HG03139 (cell line): ENCODE measurements around the gene BSND.

Source experiments
- ATAC-seq: cut with Tn5 transposase; IDR thresholded peaks from one replicate; pipeline ENCODE4 v1.9.1; 2021; ENCODE audit not compliant: unreplicated experiment

The BSND gene

DNA sequence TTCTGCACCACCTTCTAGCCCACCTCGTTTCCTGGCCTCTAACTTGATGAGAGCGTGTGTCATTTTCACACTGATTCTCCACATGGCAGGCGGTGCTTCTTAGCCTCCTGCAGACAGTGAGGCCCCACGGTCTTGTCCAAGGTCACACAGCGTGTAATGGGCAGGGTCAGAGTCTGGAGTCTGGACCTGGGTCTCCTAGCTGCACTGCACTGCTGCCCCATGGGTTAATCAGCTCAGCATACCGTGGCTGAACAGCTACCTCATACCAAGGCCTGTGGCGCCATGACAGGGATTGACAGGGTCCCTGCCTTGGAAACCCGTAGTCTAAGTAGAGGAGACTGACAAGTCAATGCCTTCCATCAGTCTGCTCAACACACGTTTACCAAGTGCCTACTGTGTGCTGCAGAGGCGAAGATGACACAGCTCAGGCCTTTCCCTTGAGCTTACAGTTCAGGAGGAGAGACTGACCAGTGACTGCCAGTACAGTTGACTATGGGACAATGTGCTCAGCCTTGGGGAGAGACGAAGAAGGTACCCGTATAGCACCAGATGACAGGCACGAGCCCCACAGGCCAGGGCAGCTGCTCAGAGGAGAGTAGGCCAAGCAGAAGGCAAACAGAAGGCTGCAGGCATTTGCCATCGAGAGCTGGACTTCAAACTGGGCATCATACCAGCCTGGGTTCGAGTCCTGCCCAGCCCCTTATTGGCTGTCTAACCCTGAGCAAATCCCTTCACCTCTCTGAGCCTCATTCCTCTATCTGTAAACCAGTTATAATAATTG is 46.1 kb downstream of the BSND start:
- ATAC-seq = no peak

DNA sequence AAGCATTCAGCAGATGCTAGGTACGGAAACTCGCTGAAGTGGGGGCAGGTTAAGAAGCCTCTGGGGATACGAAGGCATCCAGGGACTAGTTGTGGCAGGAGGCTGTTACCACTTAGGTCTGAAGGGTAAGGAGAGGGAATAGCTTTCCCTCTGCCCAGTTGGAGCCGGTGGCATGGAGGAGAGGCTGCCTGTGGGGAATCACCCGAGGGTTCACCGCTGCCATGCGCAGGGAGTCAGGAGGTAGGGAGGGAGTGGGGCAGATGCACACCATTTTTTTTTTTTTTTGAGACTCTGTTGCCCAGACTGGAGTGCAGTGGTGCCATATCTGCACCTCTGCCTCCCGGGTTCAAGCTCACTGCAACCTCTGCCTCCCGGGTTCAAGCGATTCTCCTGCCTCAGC is 46.7 kb downstream of the BSND start:
- no peak for ATAC-seq

DNA sequence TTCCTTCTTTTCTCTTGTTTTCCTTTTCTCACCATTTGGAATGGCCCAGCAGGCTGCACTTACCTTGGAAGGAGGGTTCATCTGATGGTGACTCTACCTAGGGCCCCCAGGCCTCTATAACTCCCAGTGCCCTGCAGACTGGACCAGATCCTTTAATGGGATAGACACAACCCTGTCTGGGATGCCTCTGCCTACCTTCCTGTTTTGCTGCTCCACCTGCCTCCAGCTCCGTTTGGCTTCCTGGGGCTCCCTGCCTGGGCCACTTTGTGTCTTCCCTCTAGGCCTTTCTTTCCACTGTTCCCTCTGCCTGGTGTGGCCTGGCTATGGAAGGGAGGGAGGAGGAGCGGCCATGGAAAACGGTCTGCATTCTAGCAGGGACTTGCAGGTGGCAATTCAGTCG is 48.1 kb downstream of the BSND start:
- no peak for ATAC-seq

- ATAC-seq = no peak
Measured at GRCh38 chr1:55047611-55048010, 48.9 kb downstream of the BSND start.

- ATAC-seq = no peak
Measured at GRCh38 chr1:55048453-55049270, 49.9 kb downstream of the BSND start.

DNA sequence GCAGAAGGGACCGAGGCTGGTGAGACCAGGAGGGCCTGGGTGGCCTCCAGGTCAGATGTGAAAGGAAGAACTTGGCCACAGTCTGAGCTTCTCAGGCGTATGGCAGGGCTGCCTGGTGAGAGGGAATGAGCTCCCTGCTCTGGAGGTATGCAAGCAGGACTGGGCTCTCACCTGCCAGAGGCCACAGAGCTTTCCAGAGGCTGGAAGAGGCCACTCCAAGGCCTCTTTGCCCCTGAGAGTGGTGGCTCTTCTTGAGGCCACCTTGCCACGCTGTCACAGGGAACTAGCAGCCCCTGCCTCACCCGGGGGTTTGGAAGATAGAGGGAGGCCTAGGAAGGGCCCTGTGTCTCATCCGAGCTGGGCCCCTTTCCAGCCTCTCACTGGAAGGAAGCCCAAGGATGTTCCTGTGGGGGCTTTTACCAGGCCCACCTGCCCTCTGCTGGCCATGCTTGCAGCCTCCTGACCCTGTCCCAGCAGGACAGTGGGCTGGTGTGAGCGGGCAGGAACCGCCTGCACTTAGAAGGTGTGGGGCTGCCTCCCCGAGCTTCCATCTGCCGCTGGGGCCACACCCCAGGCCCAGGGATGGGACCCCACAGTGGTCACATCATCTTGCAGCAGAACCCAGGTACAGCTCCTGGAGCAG is 50.7 kb downstream of the BSND start:
- no peak for ATAC-seq

DNA sequence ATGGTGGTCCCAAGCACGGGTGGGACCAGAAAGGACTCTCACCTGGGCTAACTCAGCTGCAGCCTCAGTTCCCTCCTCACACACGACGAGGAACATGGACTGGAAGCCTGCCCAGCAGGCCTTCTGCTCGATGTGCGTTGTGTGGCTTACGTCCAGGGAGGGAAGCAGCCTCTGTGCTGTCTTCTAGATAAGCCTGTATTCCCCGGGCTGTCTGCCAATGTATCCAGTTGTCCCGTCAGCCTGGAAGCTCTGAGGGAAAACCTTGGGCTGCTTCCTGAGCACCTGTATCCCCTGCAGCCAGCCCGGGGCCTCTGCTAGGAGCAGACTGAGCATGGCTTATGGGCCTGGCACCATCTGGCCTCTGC is 51.2 kb downstream of the BSND start:
- ATAC-seq = no peak

DNA sequence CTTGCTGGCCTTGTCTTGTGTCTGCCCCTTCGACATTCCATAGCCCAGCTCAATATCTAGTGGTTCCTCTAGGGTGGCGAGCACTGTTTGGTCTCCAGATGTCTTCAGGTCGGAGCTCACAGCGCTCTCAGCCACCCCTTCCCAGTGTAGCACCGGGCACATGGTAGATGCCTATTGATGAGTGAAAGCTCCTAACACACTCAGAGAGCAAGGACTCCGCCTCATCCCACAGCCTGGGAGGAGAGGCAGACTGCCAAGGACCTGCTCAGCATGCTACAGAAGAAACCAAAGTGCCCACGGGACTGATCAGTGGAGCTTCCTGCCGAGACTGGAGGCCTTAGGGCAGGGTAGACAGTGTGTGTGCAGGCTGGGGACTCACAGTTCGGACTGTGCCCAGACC is 51.5 kb downstream of the BSND start:
- no peak for ATAC-seq

- ATAC-seq = no peak
Measured at GRCh38 chr1:55051169-55051568, 52.4 kb downstream of the BSND start.

- ATAC-seq = no peak
Measured at GRCh38 chr1:55051621-55052020, 52.9 kb downstream of the BSND start.

DNA sequence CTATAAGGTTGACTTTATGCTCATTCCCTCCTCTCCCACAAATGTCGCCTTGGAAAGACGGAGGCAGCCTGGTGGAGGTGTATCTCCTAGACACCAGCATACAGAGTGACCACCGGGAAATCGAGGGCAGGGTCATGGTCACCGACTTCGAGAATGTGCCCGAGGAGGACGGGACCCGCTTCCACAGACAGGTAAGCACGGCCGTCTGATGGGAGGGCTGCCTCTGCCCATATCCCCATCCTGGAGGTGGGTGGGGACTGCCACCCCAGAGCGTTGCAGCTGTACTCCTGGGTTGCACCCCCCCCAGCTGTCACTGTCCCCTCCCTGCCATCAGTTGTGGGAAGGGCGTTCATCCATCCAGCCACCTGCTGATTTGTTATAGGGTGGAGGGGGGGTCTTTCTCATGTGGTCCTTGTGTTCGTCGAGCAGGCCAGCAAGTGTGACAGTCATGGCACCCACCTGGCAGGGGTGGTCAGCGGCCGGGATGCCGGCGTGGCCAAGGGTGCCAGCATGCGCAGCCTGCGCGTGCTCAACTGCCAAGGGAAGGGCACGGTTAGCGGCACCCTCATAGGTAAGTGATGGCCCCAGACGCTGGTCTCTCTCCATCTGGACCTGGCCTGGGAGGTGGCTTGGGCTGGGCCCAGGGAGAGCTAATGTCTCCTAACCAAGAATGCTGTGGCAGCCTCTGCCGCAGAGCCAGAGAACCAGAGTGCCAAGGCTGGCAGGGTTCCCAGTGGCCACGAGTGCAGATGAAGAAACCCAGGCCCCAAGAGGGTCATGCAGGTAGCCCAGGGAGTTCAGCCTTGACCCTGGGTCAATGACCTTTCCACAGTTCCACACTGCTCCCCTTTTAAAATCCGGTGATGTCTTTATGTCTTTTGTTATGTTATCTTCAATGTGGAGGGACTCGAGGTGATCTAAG is 53.7 kb downstream of the BSND start:
- ATAC-seq = no peak

DNA sequence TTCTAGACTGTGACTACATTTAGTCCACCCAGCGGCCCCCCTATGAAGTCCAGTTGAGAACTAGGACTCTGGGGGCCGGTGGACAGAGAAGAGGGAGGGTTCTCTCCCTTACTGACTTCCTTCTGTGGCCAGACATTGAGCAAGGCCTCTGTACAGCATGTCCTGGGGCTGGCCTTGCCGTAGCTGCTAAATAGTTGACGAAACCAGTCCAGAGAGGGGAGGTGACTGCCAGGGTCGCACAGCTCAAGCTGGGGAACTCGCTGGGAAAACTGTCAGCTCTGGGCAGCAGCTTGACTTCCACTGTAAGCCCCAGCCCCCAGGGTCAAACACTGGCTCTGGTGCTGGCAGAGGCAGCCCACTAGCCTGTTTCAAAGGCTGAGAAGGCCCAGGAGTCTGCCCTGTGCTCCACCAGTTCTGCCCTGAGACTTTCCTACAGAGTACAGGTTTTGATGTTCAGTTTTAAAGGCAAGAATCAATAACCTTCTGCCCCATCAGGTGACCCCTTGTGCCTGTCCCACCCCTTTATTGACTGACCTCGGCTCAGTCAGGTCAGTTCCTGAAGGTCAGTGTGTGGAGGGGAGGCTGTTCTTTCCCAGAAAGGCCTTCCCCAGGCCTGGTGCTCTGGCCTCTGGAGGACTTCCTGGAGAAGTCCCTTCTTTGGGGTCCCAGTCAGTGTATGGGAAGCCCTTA is 54.7 kb downstream of the BSND start:
- no peak for ATAC-seq

DNA sequence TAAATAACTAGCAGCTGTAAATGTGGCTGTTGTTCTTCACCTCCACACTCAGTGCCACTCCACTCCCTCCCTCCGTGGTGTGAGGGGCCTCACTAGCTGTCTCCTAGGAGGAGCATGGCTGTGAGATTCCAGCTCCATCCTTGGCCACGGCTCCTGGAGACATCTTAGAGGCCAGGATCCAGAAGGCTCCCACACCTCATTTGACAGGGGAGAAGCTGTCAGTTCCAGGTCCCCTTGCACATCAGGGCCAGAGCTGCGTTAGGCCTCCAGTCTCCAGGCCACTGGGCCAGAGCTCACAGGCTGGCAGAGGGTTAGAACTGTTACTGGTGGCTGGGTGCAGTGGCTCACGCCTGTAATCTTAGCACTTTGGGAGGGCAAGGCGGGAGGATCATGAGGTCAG is 55.7 kb downstream of the BSND start:
- ATAC-seq = no peak

DNA sequence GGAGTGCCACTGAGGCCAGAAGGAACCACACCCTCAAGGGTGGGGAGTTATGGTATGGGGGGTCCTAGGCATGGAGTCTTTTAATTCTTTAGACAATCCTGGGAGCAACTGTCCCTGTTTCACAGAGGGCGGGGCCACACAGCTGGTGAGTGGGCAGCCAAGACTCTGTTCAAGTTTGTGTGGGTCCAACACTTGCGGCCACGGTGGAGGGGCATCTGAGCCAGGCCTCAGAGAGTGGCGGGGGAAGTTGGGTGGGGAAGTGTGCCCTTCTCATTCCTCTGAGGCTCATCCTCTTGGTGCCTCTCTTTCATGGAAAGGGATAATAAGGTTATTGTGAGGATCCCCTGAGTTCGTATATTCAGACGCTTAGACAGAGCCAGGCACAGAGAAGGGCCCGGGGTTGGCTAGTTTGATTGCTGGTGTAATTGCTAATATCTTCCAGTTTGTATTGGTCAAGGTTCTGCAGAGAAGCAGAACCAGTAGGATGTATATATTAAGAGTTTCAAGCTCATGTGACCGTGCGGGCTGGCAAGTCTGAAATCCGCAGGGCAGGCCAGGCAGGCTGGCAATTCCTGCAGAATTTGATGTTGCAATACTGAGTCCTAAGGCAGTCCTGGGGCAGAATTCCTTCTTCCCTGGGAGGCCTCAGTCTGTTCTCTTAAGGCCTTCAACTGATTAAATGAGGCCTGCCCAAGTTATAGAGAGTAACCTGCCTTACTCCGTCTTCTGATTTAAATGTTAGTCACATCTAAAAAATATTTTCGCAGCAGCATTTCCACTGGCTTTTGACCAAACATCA is 56.5 kb downstream of the BSND start:
- ATAC-seq = no peak

DNA sequence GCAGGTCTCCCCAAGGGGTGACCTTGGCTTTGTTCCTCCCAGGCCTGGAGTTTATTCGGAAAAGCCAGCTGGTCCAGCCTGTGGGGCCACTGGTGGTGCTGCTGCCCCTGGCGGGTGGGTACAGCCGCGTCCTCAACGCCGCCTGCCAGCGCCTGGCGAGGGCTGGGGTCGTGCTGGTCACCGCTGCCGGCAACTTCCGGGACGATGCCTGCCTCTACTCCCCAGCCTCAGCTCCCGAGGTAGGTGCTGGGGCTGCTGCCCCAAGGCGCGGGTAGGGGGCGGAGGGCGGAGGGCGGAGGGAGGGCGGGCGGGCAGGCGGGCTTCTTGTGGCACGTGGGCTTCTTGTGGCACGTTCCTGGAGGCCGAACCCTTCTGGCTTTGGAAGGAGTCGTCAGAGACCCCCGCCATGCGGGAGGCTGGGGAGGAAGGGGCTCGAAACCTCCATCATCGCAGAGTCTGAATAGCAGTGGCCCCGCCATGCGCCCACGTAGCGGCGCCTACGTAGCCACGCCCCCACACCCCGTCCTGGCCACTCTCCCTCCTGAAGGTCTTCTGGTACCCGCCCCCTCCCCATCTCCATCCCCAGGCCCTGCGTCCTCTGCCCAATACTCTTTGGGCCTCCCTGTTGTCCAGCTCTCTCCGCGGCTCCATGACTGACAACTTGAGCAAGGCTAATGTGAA is 57.4 kb downstream of the BSND start:
- no peak for ATAC-seq

GRCh38 chr1:55056632-55056992 is 57.9 kb downstream of the BSND start:
- no peak for ATAC-seq

DNA sequence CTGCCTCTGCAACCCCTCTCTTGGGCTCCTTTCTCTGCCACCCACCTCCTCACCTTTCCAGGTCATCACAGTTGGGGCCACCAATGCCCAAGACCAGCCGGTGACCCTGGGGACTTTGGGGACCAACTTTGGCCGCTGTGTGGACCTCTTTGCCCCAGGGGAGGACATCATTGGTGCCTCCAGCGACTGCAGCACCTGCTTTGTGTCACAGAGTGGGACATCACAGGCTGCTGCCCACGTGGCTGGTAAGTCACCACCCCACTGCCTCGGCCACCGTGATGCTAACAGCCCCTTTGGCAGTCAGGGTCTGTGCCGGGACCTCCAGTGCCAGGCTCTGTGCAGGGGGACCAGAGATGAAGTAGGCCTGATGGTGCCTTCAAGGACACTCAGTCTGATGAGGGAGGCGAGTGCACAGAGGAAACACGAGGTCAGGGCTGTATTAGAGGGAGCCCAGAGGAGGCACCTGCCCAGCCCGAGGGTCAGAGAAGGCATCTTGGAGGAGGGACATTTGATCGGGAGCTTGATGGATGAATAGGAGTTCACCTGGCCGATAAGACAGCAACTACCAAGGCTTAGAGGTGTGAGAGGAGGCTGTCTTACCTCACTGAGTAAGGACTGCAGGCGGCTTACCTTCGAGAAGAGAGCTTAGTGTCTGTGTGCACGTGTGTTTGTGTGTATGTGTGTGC is 58.7 kb downstream of the BSND start:
- no peak for ATAC-seq

GRCh38 chr1:55057956-55058298 is 59.2 kb downstream of the BSND start:
- no peak for ATAC-seq
